Neural progenitor cell (in vitro differentiated cells): ENCODE results near the gene EMC10. TPM values are rescaled to one million over a fixed set of nuclear protein-coding genes. Genes with fewer than 3 reads are reported as not detected.

Experiments
- DNase-seq: peaks from one replicate; pipeline ENCODE4 v3.0.0-alpha.2; 2016; ENCODE audit warnings: low spot score
- H2AFZ ChIP-seq: fragments of 200-600 bp; sonication (generic); replicated peaks from 2 replicates; pipeline ENCODE4 v1.6.1; 2016; ENCODE audit warnings: antibody characterized with exemption
- H3F3A ChIP-seq: fragments of 200-600 bp; sonication (generic); 2 replicates; pipeline ENCODE4 v1.6.1; 2016; ENCODE audit warnings: antibody characterized with exemption, low read depth
- H3K27ac ChIP-seq: fragments of 200-600 bp; sonication (generic); 2 replicates; pipeline ENCODE4 v1.5.1; 2016; ENCODE audit warnings: mild to moderate bottlenecking
- H3K27me3 ChIP-seq: fragments of 200-600 bp; sonication (generic); 2 replicates; pipeline ENCODE4 v1.6.1; 2016; ENCODE audit warnings: mild to moderate bottlenecking, moderate library complexity
- H3K36me3 ChIP-seq: fragments of 200-600 bp; sonication (generic); 2 replicates; pipeline ENCODE4 v1.5.1; 2016
- H3K4me1 ChIP-seq: fragments of 200-600 bp; sonication (generic); 2 replicates; pipeline ENCODE4 v1.6.1; 2016; ENCODE audit warnings: mixed run types
- H3K4me2 ChIP-seq: fragments of 200-600 bp; sonication (generic); 2 replicates; pipeline ENCODE4 v1.6.1; 2016
- H3K4me3 ChIP-seq: fragments of 200-600 bp; sonication (generic); 2 replicates; pipeline ENCODE4 v1.5.1; 2016
- H3K79me2 ChIP-seq: fragments of 200-600 bp; sonication (generic); 2 replicates; pipeline ENCODE4 v1.6.1; 2016; ENCODE audit warnings: low read depth
- H3K9ac ChIP-seq: fragments of 200-600 bp; sonication (generic); 2 replicates; pipeline ENCODE4 v1.6.1; 2016
- H3K9me3 ChIP-seq: fragments of 200-600 bp; sonication (generic); 2 replicates; pipeline ENCODE4 v1.5.1; 2016; ENCODE audit warnings: low read depth
- H4K20me1 ChIP-seq: fragments of 200-600 bp; sonication (generic); 2 replicates; pipeline ENCODE4 v1.6.1; 2016; ENCODE audit warnings: low read depth
- H3K27ac Mint-ChIP-seq: 3 replicates; pipeline ENCODE4 v1.8.0; 2021; ENCODE audit warnings: mixed read lengths
- H3K27me3 Mint-ChIP-seq: 2 replicates; pipeline ENCODE4 v1.8.0; 2022; ENCODE audit warnings: low read depth, mild to moderate bottlenecking, inconsistent platforms, moderate library complexity, mixed read lengths; ENCODE audit not compliant: insufficient read depth
- H3K36me3 Mint-ChIP-seq: 3 replicates; pipeline ENCODE4 v1.8.0; 2021; ENCODE audit warnings: mixed read lengths
- H3K4me1 Mint-ChIP-seq: 3 replicates; pipeline ENCODE4 v1.8.0; 2021; ENCODE audit warnings: mixed read lengths
- H3K4me3 Mint-ChIP-seq: 3 replicates; pipeline ENCODE4 v1.8.0; 2021; ENCODE audit warnings: mild to moderate bottlenecking, moderate library complexity, mixed read lengths
- H3K9me3 Mint-ChIP-seq: 3 replicates; pipeline ENCODE4 v1.8.0; 2020; ENCODE audit warnings: mixed read lengths
- CTCF ChIP-seq: fragments of 200-600 bp; sonication (generic); IDR thresholded peaks from 2 replicates; pipeline ENCODE4 v1.5.1; 2017; ENCODE audit warnings: antibody characterized with exemption, mild to moderate bottlenecking
- EZH2 ChIP-seq: fragments of 200-600 bp; sonication (generic); IDR thresholded peaks from 2 replicates; pipeline ENCODE4 v1.6.1; 2017; ENCODE audit warnings: antibody characterized with exemption, mild to moderate bottlenecking, moderate library complexity
- EZH2phosphoT487 ChIP-seq: fragments of 200-600 bp; sonication (generic); IDR thresholded peaks from 2 replicates; pipeline ENCODE4 v1.6.1; 2017; ENCODE audit warnings: antibody characterized with exemption
- total RNA-seq: library from RNA; depleted of rRNA; stranded (reverse); fragments of >200 nt; gene quantifications from 2 replicates; pipeline ENCODE4 v1.2.3, GENCODE V29; 2015; ENCODE audit warnings: low replicate concordance

The EMC10 gene
- total RNA-seq, 1 donor from 2014 or later, result 32.9 TPM

GRCh38 chr19:50475101-50475568 lies 1.2 kb upstream of the EMC10 start:
- peaks cover 32% of the 10 kb centered on the region for H3F3A ChIP-seq
- Mint-ChIP-seq H3K27ac (peak overlapping the region; percentile 12), H3K36me3 (peaks cover 14% of the 10 kb centered on the region), H3K4me3 (peak overlapping the region; percentile 64), H3K4me1 (peaks cover 12% of the 10 kb centered on the region), H3K9me3 (peaks cover 19% of the 10 kb centered on the region), H3K27me3 (peaks cover 18% of the 10 kb centered on the region)
- no peaks in the 10 kb centered on the region for H3K9me3 ChIP-seq
- H3K4me1 ChIP-seq, result peaks cover 4% of the 10 kb centered on the region
- no peak overlapping the region for H2AFZ ChIP-seq
- TF ChIP-seq CTCF (no peak), EZH2 (no peak), EZH2phosphoT487 (no peak)
- H3K27me3 ChIP-seq, result no peaks in the 10 kb centered on the region
- no peak overlapping the region for H3K27ac ChIP-seq
- H3K9ac ChIP-seq, result no peak overlapping the region
- H3K79me2 ChIP-seq, result peaks cover 32% of the 10 kb centered on the region
- peaks cover 14% of the 10 kb centered on the region for H4K20me1 ChIP-seq
- no peaks in the 10 kb centered on the region for H3K36me3 ChIP-seq
- no peak overlapping the region for H3K4me3 ChIP-seq
- DNase-seq, result no peak
- no peak overlapping the region for H3K4me2 ChIP-seq

GRCh38 chr19:50475736-50476223 lies 527 bp upstream of the EMC10 start:
- H3K79me2 ChIP-seq, result peaks cover 32% of the 10 kb centered on the region
- H3K4me3 ChIP-seq, result peak overlapping the region; percentile 69
- H3K4me1 ChIP-seq, result peaks cover 4% of the 10 kb centered on the region
- Mint-ChIP-seq H3K9me3 (peaks cover 19% of the 10 kb centered on the region), H3K36me3 (peaks cover 14% of the 10 kb centered on the region), H3K4me3 (peak overlapping the region; percentile 98), H3K4me1 (peaks cover 12% of the 10 kb centered on the region), H3K27ac (no peak overlapping the region), H3K27me3 (peaks cover 15% of the 10 kb centered on the region)
- H3K9me3 ChIP-seq, result no peaks in the 10 kb centered on the region
- no peaks in the 10 kb centered on the region for H3K36me3 ChIP-seq
- peak overlapping the region; percentile 27 for H2AFZ ChIP-seq
- no peak overlapping the region for H3K9ac ChIP-seq
- no peaks in the 10 kb centered on the region for H3K27me3 ChIP-seq
- H3F3A ChIP-seq, result peaks cover 32% of the 10 kb centered on the region
- no peak for DNase-seq
- no peak for TF ChIP-seq EZH2phosphoT487
- TF ChIP-seq CTCF, result no peak
- no peak for TF ChIP-seq EZH2
- peaks cover 14% of the 10 kb centered on the region for H4K20me1 ChIP-seq
- no peak overlapping the region for H3K27ac ChIP-seq
- H3K4me2 ChIP-seq, result no peak overlapping the region

- H3K4me3 Mint-ChIP-seq, result peak overlapping the region; percentile 98
Measured at GRCh38 chr19:50476907-50477238, 566 bp downstream of the EMC10 start.

More at GRCh38 chr19:50476907-50477238, 566 bp downstream of the EMC10 start:
- Histone ChIP-seq H3K9ac (peak overlapping the region; percentile 68), H3K27ac (peak overlapping the region; percentile 80), H3K79me2 (peaks cover 32% of the 10 kb centered on the region), H3K9me3 (no peaks in the 10 kb centered on the region), H3K36me3 (no peaks in the 10 kb centered on the region), H3K4me3 (peak overlapping the region; percentile 69), H3K4me2 (peak overlapping the region; percentile 84), H3F3A (peaks cover 26% of the 10 kb centered on the region), H2AFZ (peak overlapping the region; percentile 71), H3K4me1 (peaks cover 4% of the 10 kb centered on the region), H4K20me1 (peaks cover 14% of the 10 kb centered on the region), H3K27me3 (no peaks in the 10 kb centered on the region)
- Mint-ChIP-seq H3K27ac (peak overlapping the region; percentile 89), H3K36me3 (peaks cover 16% of the 10 kb centered on the region), H3K27me3 (peaks cover 12% of the 10 kb centered on the region), H3K9me3 (peaks cover 19% of the 10 kb centered on the region), H3K4me1 (peaks cover 12% of the 10 kb centered on the region)
- DNase-seq, result no peak
- TF ChIP-seq EZH2phosphoT487 (no peak), CTCF (no peak), EZH2 (no peak)
